HepG2 (cell line): ENCODE measurements around the gene RPS6KL1. TPM values are rescaled to one million over a fixed set of nuclear protein-coding genes. Genes with fewer than 3 reads are reported as not detected.

Experiments
- CTCF ChIP-seq: sonication (generic); formaldehyde crosslinking; IDR thresholded peaks from 2 replicates; pipeline ENCODE4 v1.5.0; 2020; ENCODE audit warnings: mild to moderate bottlenecking, missing genetic modification reagents, moderate library complexity
- ESRRA ChIP-seq: sonication (generic); formaldehyde crosslinking; IDR thresholded peaks from 2 replicates; pipeline ENCODE4 v1.5.1; 2020; ENCODE audit warnings: mild to moderate bottlenecking, low read depth, missing genetic modification reagents
- HMGA1 ChIP-seq: sonication (generic); formaldehyde crosslinking; conservative IDR thresholded peaks from 2 replicates; pipeline ENCODE4 v1.4.0; 2020; ENCODE audit warnings: missing genetic modification reagents
- HOXD1 ChIP-seq: sonication (generic); formaldehyde crosslinking; IDR thresholded peaks from 2 replicates; pipeline ENCODE4 v1.5.0; 2020; ENCODE audit warnings: missing genetic modification reagents
- IKZF5 ChIP-seq: IDR thresholded peaks from 2 replicates; pipeline ENCODE4 v1.6.1; 2018; ENCODE audit warnings: missing genetic modification reagents, mild to moderate bottlenecking, missing compliant biosample characterization
- IRF1 ChIP-seq: sonication (generic); formaldehyde crosslinking; IDR thresholded peaks from 2 replicates; pipeline ENCODE4 v1.4.0; 2020; ENCODE audit warnings: low read depth, mild to moderate bottlenecking, missing genetic modification reagents
- JUND ChIP-seq: sonication (generic); formaldehyde crosslinking; IDR thresholded peaks from 2 replicates; pipeline ENCODE4 v1.8.0; 2022; ENCODE audit warnings: mild to moderate bottlenecking, missing genetic modification reagents
- PATZ1 ChIP-seq: sonication (generic); formaldehyde crosslinking; IDR thresholded peaks from 2 replicates; pipeline ENCODE4 v1.4.0; 2020; ENCODE audit warnings: missing genetic modification reagents
- PITX1 ChIP-seq: sonication (generic); formaldehyde crosslinking; IDR thresholded peaks from 2 replicates; pipeline ENCODE4 v1.5.1; 2020; ENCODE audit warnings: mild to moderate bottlenecking, missing genetic modification reagents
- POLR2AphosphoS5 ChIP-seq: IDR thresholded peaks from 2 replicates; pipeline ENCODE4 v1.6.1; 2012; ENCODE audit warnings: low read depth, low read length
- PPARG ChIP-seq: conservative IDR thresholded peaks from 2 replicates; pipeline ENCODE4 v1.6.1; 2016; ENCODE audit warnings: missing biosample characterization, missing genetic modification reagents
- RFX3 ChIP-seq: IDR thresholded peaks from 2 replicates; pipeline ENCODE4 v1.6.1; 2016; ENCODE audit warnings: missing biosample characterization, missing genetic modification reagents
- RFXAP ChIP-seq: sonication (generic); formaldehyde crosslinking; IDR thresholded peaks from 2 replicates; pipeline ENCODE4 v1.4.0; 2020; ENCODE audit warnings: missing genetic modification reagents, borderline replicate concordance
- TBX2 ChIP-seq: sonication (generic); formaldehyde crosslinking; IDR thresholded peaks from 2 replicates; pipeline ENCODE4 v1.5.0; 2020; ENCODE audit warnings: missing genetic modification reagents, mild to moderate bottlenecking, borderline replicate concordance
- TBX3 ChIP-seq: fragments of 450-650 bp; IDR thresholded peaks from 2 replicates; pipeline ENCODE4 v1.6.1; 2017; ENCODE audit warnings: antibody characterized with exemption, mild to moderate bottlenecking, inconsistent platforms, borderline replicate concordance
- ZBTB14 ChIP-seq: sonication (generic); formaldehyde crosslinking; IDR thresholded peaks from 2 replicates; pipeline ENCODE4 v1.4.0; 2020; ENCODE audit warnings: missing genetic modification reagents
- ZBTB3 ChIP-seq: sonication (generic); formaldehyde crosslinking; IDR thresholded peaks from 2 replicates; pipeline ENCODE4 v1.4.0; 2020; ENCODE audit warnings: low read depth, mild to moderate bottlenecking, moderate library complexity, missing genetic modification reagents, borderline replicate concordance
- ZFP91 ChIP-seq: sonication (generic); formaldehyde crosslinking; IDR thresholded peaks from 2 replicates; pipeline ENCODE4 v1.9.0; 2022; ENCODE audit warnings: missing genetic modification reagents, mild to moderate bottlenecking, borderline replicate concordance
- ZFYVE20 ChIP-seq: sonication (generic); formaldehyde crosslinking; IDR thresholded peaks from 2 replicates; pipeline ENCODE4 v1.8.0; 2023; ENCODE audit warnings: low read depth, mild to moderate bottlenecking, moderate library complexity, missing genetic modification reagents, borderline replicate concordance
- ZNF331 ChIP-seq: sonication (generic); formaldehyde crosslinking; IDR thresholded peaks from 2 replicates; pipeline ENCODE4 v1.4.0; 2020; ENCODE audit warnings: missing genetic modification reagents
- ZNF430 ChIP-seq: sonication (generic); formaldehyde crosslinking; IDR thresholded peaks from 2 replicates; pipeline ENCODE4 v1.9.0; 2021; ENCODE audit warnings: mild to moderate bottlenecking, missing genetic modification reagents
- polyA plus RNA-seq, 8 experiments: library from polyadenylated mRNA; depleted of rRNA in 3 of 8; stranded (reverse) in 7 of 8; unstranded in 1 of 8; fragments of >200 nt; fragmentation: Illumina TruSeq in 4 of 8; extraction: Trizol in 4 of 8; gene quantifications; 2 replicates each; pipeline versions ENCODE4 v1.2.1 to v1.2.3, GENCODE V29; 2011 to 2016; ENCODE audit warnings: low read depth in 4 of 8, missing spikeins in 1 of 8, mixed read lengths in 1 of 8; ENCODE audit not compliant: insufficient read depth in 1 of 8
- total RNA-seq, 5 experiments: library from RNA; depleted of rRNA; stranded (reverse); fragments of >200 nt; fragmentation: Illumina TruSeq; extraction: Trizol; gene quantifications; 2 replicates each; pipeline ENCODE4 v1.2.3, GENCODE V29; 2016; ENCODE audit warnings: low read depth in 1 of 5

The RPS6KL1 gene
- total and polyA plus RNA-seq, 2 of the 13 experiments (the other 11 are each of a cell fraction or from before 2014, with no cell fraction given), result 6.5 to 11.5 TPM

GRCh38 chr14:74950795-74951442 lies 27.9 kb upstream of the RPS6KL1 start (continued):
- 0 out of 2 replicates have a peak, but pooled peaks have one; percentile 25 for TF ChIP-seq IKZF5 (CRISPR knock-in tag)
- TF ChIP-seq PPARG (CRISPR knock-in tag), result no peak
- TF ChIP-seq HMGA1 (CRISPR knock-in tag), result no peak
- TF ChIP-seq ZFYVE20 (CRISPR knock-in tag), result no peak
- no peak for TF ChIP-seq ZBTB14 (CRISPR knock-in tag)
- TF ChIP-seq POLR2AphosphoS5, result peak; percentile 45; the same call in 1 of the 2 replicates
- peak; percentile 69 for TF ChIP-seq TBX2 (CRISPR knock-in tag)
- no peak for TF ChIP-seq ZNF331
- no peak for TF ChIP-seq ZBTB3 (CRISPR knock-in tag)
- 0 out of 2 replicates have a peak, but pooled peaks have one; percentile 38 for TF ChIP-seq ZFP91 (CRISPR knock-in tag)
- TF ChIP-seq HOXD1 (CRISPR knock-in tag), result no peak
- TF ChIP-seq PATZ1 (CRISPR knock-in tag), result peak; percentile 29; the same call in 1 of the 2 replicates
- no peak; the same call in 1 of the 2 replicates for TF ChIP-seq ZNF430
- peak; percentile 37; the same call in 1 of the 2 replicates for TF ChIP-seq PITX1 (CRISPR knock-in tag)
- TF ChIP-seq JUND (CRISPR knock-in tag), result peak; percentile 49
- TF ChIP-seq CTCF (CRISPR knock-in tag), result no peak
- TF ChIP-seq TBX3, result no peak
- no peak for TF ChIP-seq ESRRA
- TF ChIP-seq RFX3 (CRISPR knock-in tag), result no peak
- TF ChIP-seq IRF1, result no peak
- TF ChIP-seq RFXAP (CRISPR knock-in tag), result no peak
